SK-N-MC (cell line): ENCODE measurements around the gene CDC42BPG.

Source experiments
- EZH2 ChIP-seq: fragments of 200-600 bp; sonication (generic); IDR thresholded peaks from one replicate; pipeline ENCODE4 v1.6.1; 2017; ENCODE audit warnings: antibody characterized with exemption
- POLR2AphosphoS5 ChIP-seq: IDR thresholded peaks from 2 replicates; pipeline ENCODE4 v1.6.1; 2012; ENCODE audit warnings: mild to moderate bottlenecking, low read depth, low read length, borderline replicate concordance

DNA sequence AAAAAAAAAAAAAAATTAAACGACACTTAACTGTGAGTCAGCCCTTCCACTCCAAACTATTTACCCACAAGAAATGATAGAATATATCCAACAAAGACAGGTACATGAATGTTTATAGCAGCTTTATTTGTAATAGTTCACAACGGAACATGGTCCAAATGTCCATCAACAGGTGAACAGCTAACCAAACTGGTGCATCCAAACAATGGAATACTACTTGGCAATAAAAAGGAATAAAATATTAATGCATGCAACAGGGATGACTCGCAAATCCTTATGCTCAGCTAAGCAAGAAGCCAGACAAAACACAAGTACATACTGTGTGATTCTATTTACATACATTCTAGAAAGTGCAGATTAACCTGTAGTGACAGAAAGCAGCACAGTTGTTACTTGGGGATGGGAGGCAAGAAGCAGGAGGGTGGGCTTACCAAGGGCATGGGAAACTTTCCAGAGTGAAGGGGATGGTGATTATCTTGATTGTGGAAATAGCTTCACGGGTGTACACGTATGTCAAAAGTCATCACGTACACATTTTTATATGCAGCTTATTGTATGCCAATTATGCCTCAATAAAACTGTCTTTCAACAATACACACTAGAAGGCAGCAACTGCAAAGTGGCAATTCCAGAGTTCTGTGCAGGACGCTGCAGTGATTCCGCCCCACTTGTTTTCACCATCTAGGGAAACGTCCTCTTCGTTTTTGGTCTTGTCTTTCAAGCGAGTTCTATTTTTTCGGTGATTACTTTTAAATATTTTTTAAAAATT, 59.5 kb downstream of the CDC42BPG start:
- TF ChIP-seq POLR2AphosphoS5 (no peak), EZH2 (no peak)
